GM12878 (cell line): ENCODE data around the gene HSF5. TPM values are rescaled to one million over a fixed set of nuclear protein-coding genes. Genes with fewer than 3 reads are reported as not detected.

Experiments used
- ATAC-seq: fragments of 200-7000 bp; cut with Tn5 transposase; 3 replicates; pipeline ENCODE4 v1.9.1; 2020; ENCODE audit warnings: mild to moderate bottlenecking, moderate library complexity
- BruUV-seq: library from RNA; stranded (reverse); fragments of 400-500 nt; replicated peaks from 2 replicates; lab custom pipeline; 2021; lab: Mats Ljungman, UMichigan
- CTCF ChIA-PET: fragments of 300-600 bp; sonication (Branson Sonifier 250); formaldehyde crosslinking; extraction: SDS; loops from one replicate; lab custom pipeline; 2021; ENCODE audit warnings: inconsistent platforms; lab: Yijun Ruan, JAX
- POLR2A ChIA-PET: fragments of 350-600 bp; formaldehyde crosslinking; extraction: SDS; loops from one replicate; lab custom pipeline; 2021; ENCODE audit warnings: inconsistent platforms; lab: Charles Lee
- RAD21 ChIA-PET: fragments of 300-600 bp; sonication (Branson Sonifier 250); formaldehyde crosslinking; loops from one replicate; lab custom pipeline; 2023; ENCODE audit warnings: antibody characterized with exemption; ENCODE audit not compliant: unreplicated experiment; lab: Charles Lee
- SMC1A ChIA-PET: fragments of 300-600 bp; sonication (Branson Sonifier 250); formaldehyde crosslinking; loops from one replicate; lab custom pipeline; 2023; ENCODE audit not compliant: unreplicated experiment, uncharacterized antibody; lab: Charles Lee
- DNase-seq: peaks from one replicate; pipeline ENCODE4 v3.0.0-alpha.2; 2011; ENCODE audit warnings: low read depth, low spot score
- FAIRE-seq: peaks from 3 replicates; lab custom pipeline; 2011; peaks lifted over from hg19 to GRCh38; lab: Jason Lieb, UNC
- H2AFZ ChIP-seq: 2 replicates; pipeline ENCODE4 v1.6.0; 2011; ENCODE audit warnings: low read depth, low read length, control low read depth; ENCODE audit not compliant: control insufficient read depth
- H3K27ac ChIP-seq: 2 replicates; pipeline ENCODE4 v1.5.1; 2011; ENCODE audit warnings: control low read depth; ENCODE audit not compliant: control insufficient read depth, insufficient read depth
- H3K27me3 ChIP-seq, 2 experiments: replicated peaks in 1 of 2; 2 replicates each; pipeline versions ENCODE4 v1.6.0 to v1.6.1; 2011; ENCODE audit warnings: low read length in 1 of 2; ENCODE audit not compliant: control insufficient read depth in 2 of 2, insufficient read depth in 2 of 2
- H3K36me3 ChIP-seq, 2 experiments: 2 replicates each; pipeline ENCODE4 v1.5.1; 2011; ENCODE audit warnings: low read length in 1 of 2; ENCODE audit not compliant: control insufficient read depth in 2 of 2, insufficient read depth in 2 of 2
- H3K4me1 ChIP-seq: 2 replicates; pipeline ENCODE4 v1.6.1; 2011; ENCODE audit warnings: mild to moderate bottlenecking, low read length, moderate library complexity, mixed read lengths; ENCODE audit not compliant: control insufficient read depth, insufficient read depth
- H3K4me2 ChIP-seq: 2 replicates; pipeline ENCODE4 v1.6.0; 2011; ENCODE audit warnings: control low read depth; ENCODE audit not compliant: control insufficient read depth, insufficient read depth
- H3K4me3 ChIP-seq: fragments of 200-600 bp; sonication (generic); 2 replicates; pipeline ENCODE4 v1.5.1; 2016
- H3K79me2 ChIP-seq: 2 replicates; pipeline ENCODE4 v1.6.0; 2011; ENCODE audit warnings: low read length; ENCODE audit not compliant: control insufficient read depth, insufficient read depth
- H3K9ac ChIP-seq: 2 replicates; pipeline ENCODE4 v1.8.0; 2011; ENCODE audit warnings: low read length, control low read depth, mixed read lengths; ENCODE audit not compliant: control insufficient read depth, insufficient read depth
- H3K9me3 ChIP-seq: replicated peaks from 3 replicates; pipeline ENCODE4 v1.5.1; 2011; ENCODE audit warnings: mild to moderate bottlenecking, low read length; ENCODE audit not compliant: control insufficient read depth, insufficient read depth
- H4K20me1 ChIP-seq: 2 replicates; pipeline ENCODE4 v1.6.0; 2011; ENCODE audit not compliant: control insufficient read depth, insufficient read depth
- ATF2 ChIP-seq: IDR thresholded peaks from 2 replicates; pipeline ENCODE4 v1.6.1; 2012; ENCODE audit warnings: low read length, inconsistent platforms
- EED ChIP-seq: sonication (generic); IDR thresholded peaks from 2 replicates; pipeline ENCODE4 v1.6.1; 2016; ENCODE audit warnings: antibody characterized with exemption, low read depth
- ETV6 ChIP-seq, 2 experiments: fragments of 450-650 bp in 1 of 2; IDR thresholded peaks in 1 of 2; conservative IDR thresholded peaks in 1 of 2; 2 replicates each; pipeline ENCODE4 v1.6.1; 2014; ENCODE audit warnings: antibody characterized with exemption in 1 of 2, borderline replicate concordance in 1 of 2, low read depth in 1 of 2, mild to moderate bottlenecking in 1 of 2, moderate library complexity in 1 of 2
- PML ChIP-seq: IDR thresholded peaks from 2 replicates; pipeline ENCODE4 v1.6.1; 2012; ENCODE audit warnings: low read length, inconsistent platforms
- REST ChIP-seq: IDR thresholded peaks from 2 replicates; pipeline ENCODE4 v1.6.1; 2012; ENCODE audit warnings: mild to moderate bottlenecking, low read depth, low read length
- SMAD1 ChIP-seq: fragments of 450-650 bp; IDR thresholded peaks from 2 replicates; pipeline ENCODE4 v1.6.1; 2018; ENCODE audit warnings: mild to moderate bottlenecking, low read depth; ENCODE audit not compliant: partially characterized antibody
- SREBF2 ChIP-seq: IDR thresholded peaks from 2 replicates; pipeline ENCODE4 v1.6.1; 2012; ENCODE audit warnings: mild to moderate bottlenecking, low read length
- ZBTB11 ChIP-seq: fragments of 450-650 bp; formaldehyde crosslinking; IDR thresholded peaks from 2 replicates; pipeline ENCODE4 v1.5.0; 2022; ENCODE audit warnings: mild to moderate bottlenecking, missing genetic modification characterization
- ZNF217 ChIP-seq: fragments of 450-650 bp; IDR thresholded peaks from 2 replicates; pipeline ENCODE4 v1.6.1; 2017; ENCODE audit warnings: antibody characterized with exemption, mild to moderate bottlenecking
- ZNF622 ChIP-seq: fragments of 450-650 bp; IDR thresholded peaks from 2 replicates; pipeline ENCODE4 v1.6.1; 2017; ENCODE audit warnings: mild to moderate bottlenecking, inconsistent platforms
- ZSCAN29 ChIP-seq: fragments of 450-650 bp; IDR thresholded peaks from 2 replicates; pipeline ENCODE4 v1.6.1; 2017; ENCODE audit warnings: mild to moderate bottlenecking, moderate library complexity
- WGBS: methylation state at CpG from one replicate; pipeline ENCODE4 v1.1.6; 2016; ENCODE audit warnings: low lambda C conversion rate; ENCODE audit not compliant: insufficient replicate concordance, insufficient coverage; ENCODE audit errors: missing lambda C conversion rate; 5-methylcytosine and 5-hydroxymethylcytosine counted together
- in situ Hi-C: fragments of 300-500 bp; cut with MboI; formaldehyde crosslinking; loops from 9 replicates; pipeline ENCODE4 v1.14.3; 2018; ENCODE audit warnings: mixed read lengths
- intact Hi-C: fragments of 100-400 bp; cut with micrococcal nuclease; formaldehyde crosslinking; loops from one replicate; pipeline ENCODE4 v1.14.2; 2022; ENCODE audit not compliant: unreplicated experiment
- polyA plus RNA-seq, 11 experiments: library from polyadenylated mRNA; depleted of rRNA in 4 of 11; unstranded in 6 of 11; stranded (reverse) in 5 of 11; fragments of >200 nt; fragmentation: Nextera tagmentation in 4 of 11; fragmentation: Illumina TruSeq in 1 of 11; extraction: Ambion mirVana in 4 of 11; extraction: Trizol in 1 of 11; gene quantifications; 1 replicate in 1 of 11; 2 replicates in 10 of 11; pipeline versions ENCODE4 v1.2.1 to v1.2.3, GENCODE V29; 2011 to 2016; ENCODE audit warnings: inconsistent platforms in 2 of 11, missing spikeins in 2 of 11, low read depth in 1 of 11
- total RNA-seq, 4 experiments: library from RNA; depleted of rRNA in 3 of 4; stranded (reverse); fragments of >200 nt in 3 of 4; fragmentation: Illumina TruSeq in 1 of 4; extraction: Trizol in 1 of 4; gene quantifications; 2 replicates each; pipeline versions ENCODE4 v1.2.1 to v1.2.3, GENCODE V29; 2013 to 2021

The HSF5 gene
- total and polyA plus RNA-seq, 10 of the 15 experiments (the other 5 are each of a cell fraction or from before 2014, with no cell fraction given): 0.02 to 0.18 (median 0.06) TPM; not detected in 4

GRCh38 chr17:58533616-58534188 lies 45.5 kb upstream of the HSF5 start:
- 53% methylated on average over 5 of the region's 5 CpGs for WGBS
- ChIA-PET RAD21 (no interaction called here), CTCF (interaction anchor here (0.8 to 2.6 kb wide), 6 partner anchors 8 to 44 kb away, joined by 3 to 12 read pairs (median 4); a partner anchor contains a TSS), SMC1A (interaction anchor here (1.2 to 1.7 kb wide), 2 partner anchors 34 to 53 kb away, joined by 3 to 4 read pairs; no protein-coding TSS in a partner anchor), POLR2A (interaction anchor here (0.9 kb wide), 1 partner anchor 14 kb away, joined by 3 read pairs; no protein-coding TSS in a partner anchor)
- no TSS peak for BruUV-seq
- Histone ChIP-seq H3K9me3 (no peaks in the 10 kb centered on the region), H3K4me2 (no peak overlapping the region), H4K20me1 (no peaks in the 10 kb centered on the region), H2AFZ (no peak overlapping the region), H3K79me2 (no peaks in the 10 kb centered on the region), H3K27ac (no peak overlapping the region), H3K36me3 (no peaks in the 10 kb centered on the region), H3K27me3 (peaks cover 4 to 6% of the 10 kb centered on the region in 2 experiments; a peak in 3 of 4 replicates), H3K9ac (no peak overlapping the region), H3K4me3 (no peak overlapping the region), H3K4me1 (no peaks in the 10 kb centered on the region)
- ATAC-seq (no peak), FAIRE-seq (no peak), DNase-seq (no peak)
- TF ChIP-seq PML (no peak), ZBTB11 (CRISPR knock-in tag) (no peak), ETV6 (conservative IDR thresholded peaks at IDR 0.05 in 1 of 2, IDR thresholded peaks at IDR 0.05 in 1 of 2; ENCODE audit: borderline replicate concordance in 1 of 2, low read depth in 1 of 2) (no peak), SREBF2 (no peak), REST (no peak), SMAD1 (no peak), ZSCAN29 (no peak), ZNF217 (no peak), EED (no peak), ATF2 (no peak), ZNF622 (no peak)
- in situ Hi-C loops: no loop called here
- intact Hi-C loops: no loop called here
